ENCODE data around the gene ANKRD33. TPM values are rescaled to one million over a fixed set of nuclear protein-coding genes. Genes with fewer than 3 reads are reported as not detected.

The ANKRD33 gene
- total and polyA plus RNA-seq, 8 donors, result not detected

DNA sequence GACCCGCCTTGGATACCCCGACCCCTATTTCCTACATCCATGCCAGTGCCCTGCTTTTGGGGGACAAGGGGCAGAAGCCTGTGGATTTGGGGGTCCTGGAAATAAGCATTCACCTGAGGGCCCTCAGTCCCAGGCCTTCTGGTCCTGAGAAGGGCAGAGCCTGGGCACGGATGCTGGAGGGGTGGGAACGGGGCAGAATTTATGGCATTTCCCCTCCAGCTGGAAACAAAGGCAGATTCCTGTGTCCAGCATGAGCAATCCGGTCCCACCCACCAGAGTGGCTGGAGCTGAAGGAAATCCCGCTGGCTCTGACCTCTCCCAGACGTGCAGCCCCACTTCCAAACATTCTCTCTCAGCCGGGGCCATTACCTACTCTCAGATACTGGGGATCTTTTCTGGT is 9.3 kb downstream of the ANKRD33 start:
- DNase-seq (peak in 1 of 6 donors; percentile 12), ATAC-seq (no peak), FAIRE-seq (no peak)
- Histone ChIP-seq H3K27ac (no peak overlapping the region), H3K9me3 (no peaks in the 10 kb centered on the region), H3K27me3 (no peaks in the 10 kb centered on the region), H3K36me3 (no peaks in the 10 kb centered on the region), H3K4me3 (no peak overlapping the region), H3K4me1 (no peaks in the 10 kb centered on the region)
- TF ChIP-seq, protein P1, sequence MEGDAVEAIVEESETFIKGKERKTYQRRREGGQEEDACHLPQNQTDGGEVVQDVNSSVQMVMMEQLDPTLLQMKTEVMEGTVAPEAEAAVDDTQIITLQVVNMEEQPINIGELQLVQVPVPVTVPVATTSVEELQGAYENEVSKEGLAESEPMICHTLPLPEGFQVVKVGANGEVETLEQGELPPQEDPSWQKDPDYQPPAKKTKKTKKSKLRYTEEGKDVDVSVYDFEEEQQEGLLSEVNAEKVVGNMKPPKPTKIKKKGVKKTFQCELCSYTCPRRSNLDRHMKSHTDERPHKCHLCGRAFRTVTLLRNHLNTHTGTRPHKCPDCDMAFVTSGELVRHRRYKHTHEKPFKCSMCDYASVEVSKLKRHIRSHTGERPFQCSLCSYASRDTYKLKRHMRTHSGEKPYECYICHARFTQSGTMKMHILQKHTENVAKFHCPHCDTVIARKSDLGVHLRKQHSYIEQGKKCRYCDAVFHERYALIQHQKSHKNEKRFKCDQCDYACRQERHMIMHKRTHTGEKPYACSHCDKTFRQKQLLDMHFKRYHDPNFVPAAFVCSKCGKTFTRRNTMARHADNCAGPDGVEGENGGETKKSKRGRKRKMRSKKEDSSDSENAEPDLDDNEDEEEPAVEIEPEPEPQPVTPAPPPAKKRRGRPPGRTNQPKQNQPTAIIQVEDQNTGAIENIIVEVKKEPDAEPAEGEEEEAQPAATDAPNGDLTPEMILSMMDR (IDR thresholded peaks at IDR 0.05), result no peak
- intact Hi-C loops (cut with DNase I), result no loop called here
- WGBS, 2 donors, result 74 to 85% methylated on average over 8 of the region's 8 CpGs

DNA sequence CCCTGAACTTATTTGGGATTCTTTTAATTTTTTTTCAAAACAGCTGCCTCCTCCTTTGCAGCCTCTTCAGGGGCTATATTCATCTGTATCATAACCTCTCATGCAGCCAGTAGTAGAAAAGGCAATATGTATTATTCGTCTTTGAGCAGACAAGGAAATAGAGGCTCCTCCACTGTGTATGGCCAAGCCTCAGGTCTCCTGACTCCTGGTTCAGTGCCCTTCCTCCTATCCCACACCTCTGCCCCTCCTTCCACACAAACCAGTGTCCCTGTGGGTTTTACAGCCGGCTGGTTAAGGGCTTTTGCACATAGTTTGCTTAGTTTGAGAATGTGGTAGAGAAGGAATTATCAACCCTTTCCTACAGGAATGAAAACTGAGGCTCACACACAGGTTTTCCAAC is 10.6 kb downstream of the ANKRD33 start:
- intact Hi-C loops (cut with DNase I), result no loop called here
- Histone ChIP-seq H3K27ac (no peak overlapping the region), H3K27me3 (no peaks in the 10 kb centered on the region), H3K4me3 (no peak overlapping the region), H3K36me3 (no peaks in the 10 kb centered on the region), H3K9me3 (no peaks in the 10 kb centered on the region), H3K4me1 (no peaks in the 10 kb centered on the region)
- FAIRE-seq (no peak), DNase-seq (peak in 1 of 6 donors; percentile 0), ATAC-seq (no peak)
- TF ChIP-seq, protein P1 (IDR thresholded peaks at IDR 0.05), result no peak
- WGBS, 2 donors, result 71 to 77% methylated on average over 2 of the region's 2 CpGs

DNA sequence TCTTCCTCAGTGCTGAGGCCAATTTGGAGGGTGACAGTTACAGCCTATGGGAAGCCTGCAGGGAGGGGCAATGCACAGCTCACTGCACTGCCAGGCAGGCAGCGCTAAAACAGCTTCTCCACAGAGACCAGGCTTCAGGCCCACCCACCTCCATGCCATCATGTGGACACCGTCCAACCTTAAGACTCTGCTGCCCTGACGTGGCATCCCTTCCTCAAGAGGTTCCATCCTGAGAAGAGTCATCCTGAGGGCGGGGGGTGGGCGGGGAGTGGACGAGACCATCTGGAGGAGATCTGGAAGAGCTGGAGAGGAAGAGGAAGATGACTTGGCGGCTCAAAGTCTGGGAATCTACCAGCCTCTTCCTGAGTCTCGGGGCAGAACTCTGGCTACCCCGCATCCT is 11.0 kb downstream of the ANKRD33 start:
- H3K4me3 ChIP-seq, result no peak overlapping the region
- FAIRE-seq (no peak), ATAC-seq (no peak), DNase-seq (peak in 1 of 6 donors; percentile 3)
- no peaks in the 10 kb centered on the region for H3K9me3 ChIP-seq
- H3K27ac ChIP-seq, result no peak overlapping the region
- no peaks in the 10 kb centered on the region for H3K4me1 ChIP-seq
- H3K27me3 ChIP-seq, result no peaks in the 10 kb centered on the region
- TF ChIP-seq, protein P1 (IDR thresholded peaks at IDR 0.05), result no peak
- intact Hi-C loops (cut with DNase I), result no loop called here
- WGBS, 2 donors, result 81 to 85% methylated on average over 9 of the region's 9 CpGs
- H3K36me3 ChIP-seq, result no peaks in the 10 kb centered on the region

DNA sequence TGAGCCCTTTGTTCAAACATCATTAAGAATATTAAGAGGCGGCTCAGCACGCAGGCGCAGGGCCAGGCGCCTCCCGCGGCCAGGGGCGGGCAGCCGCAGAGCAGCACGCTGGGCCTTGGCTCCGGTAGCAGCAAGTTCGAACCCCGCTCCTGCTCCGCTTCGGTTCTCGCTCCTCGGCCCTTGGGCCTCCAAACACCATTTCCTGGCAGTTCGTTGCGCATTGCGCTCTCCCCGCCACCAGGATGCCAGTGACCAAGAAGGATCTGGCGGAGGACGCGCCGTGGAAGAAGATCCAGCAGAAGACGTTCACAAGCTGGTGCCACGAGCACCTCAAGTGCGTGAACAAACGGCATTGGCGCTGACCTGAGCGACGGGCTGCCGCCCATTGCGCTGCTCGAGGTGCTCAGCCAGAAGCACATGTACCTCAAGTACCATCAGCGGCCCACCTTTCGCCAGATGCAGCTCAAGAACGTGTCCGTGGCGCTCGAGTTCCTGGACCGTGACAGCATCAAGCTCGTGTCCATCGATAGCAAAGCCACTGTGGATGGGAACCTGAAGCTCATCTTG is 12.5 kb downstream of the ANKRD33 start:
- peak in 3 of 6 donors; percentile 11 to 45 (median 41) for DNase-seq
- no peaks in the 10 kb centered on the region for H3K27me3 ChIP-seq
- H3K4me3 ChIP-seq, result no peak overlapping the region
- H3K4me1 ChIP-seq, result no peaks in the 10 kb centered on the region
- 90 to 94% methylated on average over 43 of the region's 43 CpGs for WGBS, 2 donors
- no peaks in the 10 kb centered on the region for H3K36me3 ChIP-seq
- H3K9me3 ChIP-seq, result no peaks in the 10 kb centered on the region
- intact Hi-C loops (cut with DNase I), result no loop called here
- H3K27ac ChIP-seq, result no peak overlapping the region
- no peak for ATAC-seq
- FAIRE-seq, result no peak
- TF ChIP-seq, protein P1 (IDR thresholded peaks at IDR 0.05), result no peak

DNA sequence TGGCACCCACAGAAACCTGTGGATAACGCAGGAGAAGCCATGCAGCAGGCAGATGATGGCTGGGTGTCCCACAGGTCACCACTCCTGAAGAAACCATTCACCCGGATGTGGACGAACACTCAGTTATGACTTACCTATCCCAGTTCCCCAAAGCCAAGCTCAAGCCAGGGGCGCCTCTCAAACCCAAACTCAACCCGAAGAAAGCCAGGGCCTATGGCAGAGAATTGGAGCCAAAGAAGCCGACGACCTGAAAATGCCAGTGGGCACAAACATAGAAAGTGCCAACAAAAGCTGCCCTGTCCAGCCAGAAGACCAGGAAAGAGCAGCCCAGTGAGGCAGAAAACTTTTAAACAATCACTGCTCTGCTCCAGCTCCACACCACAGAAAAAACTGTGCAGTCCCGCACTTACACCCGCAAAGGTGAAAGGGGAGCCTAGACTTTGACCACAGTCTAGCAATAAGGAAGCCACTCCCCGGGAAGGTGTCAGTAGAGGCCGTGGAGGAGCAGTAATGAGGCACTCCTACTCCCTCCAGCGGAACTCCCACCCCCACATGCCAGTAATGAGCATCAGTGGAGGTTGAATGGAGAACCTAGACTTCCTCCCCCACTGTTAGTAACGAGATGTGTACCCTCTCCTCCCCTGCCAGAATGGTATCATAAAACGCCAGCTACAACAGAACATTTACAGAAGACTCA is 13.4 kb downstream of the ANKRD33 start:
- H3K36me3 ChIP-seq, result no peaks in the 10 kb centered on the region
- H3K4me3 ChIP-seq, result no peak overlapping the region

More for the DNA sequence above, 13.4 kb downstream of the ANKRD33 start:
- Histone ChIP-seq H3K9me3 (no peaks in the 10 kb centered on the region), H3K27me3 (no peaks in the 10 kb centered on the region), H3K4me1 (no peaks in the 10 kb centered on the region), H3K27ac (no peak overlapping the region)
- FAIRE-seq, result no peak
- no peak for ATAC-seq
- 78 to 81% methylated on average over 14 of the region's 14 CpGs for WGBS, 2 donors
- DNase-seq, result peak in 1 of 6 donors; percentile 9
- intact Hi-C loops (cut with DNase I), result no loop called here
- TF ChIP-seq, protein P1 (IDR thresholded peaks at IDR 0.05), result no peak

All from pancreas (tissue), 10 donors.